ENCODE data around the gene INPP5D.

GRCh38 chr2:233049194-233049761, 10.9 kb upstream of the INPP5D start:
- TF ChIP-seq CTCF (IDR thresholded peaks at IDR 0.05; ENCODE audit: low read depth, low read length, poor library complexity, severe bottlenecking) (no peak), EZH2phosphoT487 (IDR thresholded peaks at IDR 0.05; ENCODE audit: borderline replicate concordance, low read length) (no peak)

Measured in DOHH2 (cell line).